ENCODE measurements around the gene CCDC88A. TPM values are rescaled to one million over a fixed set of nuclear protein-coding genes. Genes with fewer than 3 reads are reported as not detected.

The CCDC88A gene
- total RNA-seq, 1 donor from 2014 or later: 21.7 TPM

DNA sequence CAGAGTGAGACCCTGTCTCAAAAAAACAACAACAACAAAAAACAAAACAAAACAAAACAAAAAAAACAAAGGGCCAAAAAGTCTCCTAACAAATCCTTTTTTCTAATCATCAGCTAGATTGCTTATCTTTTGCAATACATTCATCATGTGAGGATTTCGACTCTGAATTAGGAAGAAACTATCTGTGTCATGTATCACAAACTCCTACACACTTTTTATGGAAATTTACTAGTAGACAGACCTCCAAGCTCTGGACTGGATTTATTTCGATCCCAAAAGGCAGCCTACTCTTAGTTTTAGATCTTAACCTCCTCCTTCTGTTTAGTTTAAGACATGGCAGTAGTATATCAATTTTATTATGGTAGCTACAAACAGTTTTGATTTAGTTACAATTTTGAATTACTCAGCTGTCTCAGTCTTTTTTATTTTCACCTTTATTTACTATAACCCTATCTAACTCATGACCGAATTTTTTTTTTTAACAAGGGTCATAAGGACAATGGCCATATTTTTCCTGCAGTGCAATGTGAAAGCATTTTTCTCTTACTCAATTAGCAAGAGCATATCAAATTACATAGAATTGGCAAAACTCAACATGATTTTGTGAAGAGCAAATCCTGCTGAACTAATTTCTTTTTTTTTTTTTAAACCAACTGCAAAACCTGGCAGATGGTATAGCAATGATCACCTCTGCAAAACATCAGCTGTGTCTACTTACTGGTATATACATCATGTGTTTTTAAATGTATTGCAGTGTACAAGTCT is 10.7 kb upstream of the CCDC88A start:
- DNase-seq: no peak
- no peaks in the 10 kb centered on the region for H3K36me3 ChIP-seq
- H3K4me3 ChIP-seq: no peak overlapping the region
- no peaks in the 10 kb centered on the region for H3K9me3 ChIP-seq (replicated peaks)
- TF ChIP-seq, protein P1, sequence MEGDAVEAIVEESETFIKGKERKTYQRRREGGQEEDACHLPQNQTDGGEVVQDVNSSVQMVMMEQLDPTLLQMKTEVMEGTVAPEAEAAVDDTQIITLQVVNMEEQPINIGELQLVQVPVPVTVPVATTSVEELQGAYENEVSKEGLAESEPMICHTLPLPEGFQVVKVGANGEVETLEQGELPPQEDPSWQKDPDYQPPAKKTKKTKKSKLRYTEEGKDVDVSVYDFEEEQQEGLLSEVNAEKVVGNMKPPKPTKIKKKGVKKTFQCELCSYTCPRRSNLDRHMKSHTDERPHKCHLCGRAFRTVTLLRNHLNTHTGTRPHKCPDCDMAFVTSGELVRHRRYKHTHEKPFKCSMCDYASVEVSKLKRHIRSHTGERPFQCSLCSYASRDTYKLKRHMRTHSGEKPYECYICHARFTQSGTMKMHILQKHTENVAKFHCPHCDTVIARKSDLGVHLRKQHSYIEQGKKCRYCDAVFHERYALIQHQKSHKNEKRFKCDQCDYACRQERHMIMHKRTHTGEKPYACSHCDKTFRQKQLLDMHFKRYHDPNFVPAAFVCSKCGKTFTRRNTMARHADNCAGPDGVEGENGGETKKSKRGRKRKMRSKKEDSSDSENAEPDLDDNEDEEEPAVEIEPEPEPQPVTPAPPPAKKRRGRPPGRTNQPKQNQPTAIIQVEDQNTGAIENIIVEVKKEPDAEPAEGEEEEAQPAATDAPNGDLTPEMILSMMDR (IDR thresholded peaks at IDR 0.05; ENCODE audit: borderline replicate concordance): no peak
- no peaks in the 10 kb centered on the region for H3K27me3 ChIP-seq (ENCODE audit: low read depth)
- intact Hi-C loops (cut with micrococcal nuclease): no loop called here
- H3K4me1 ChIP-seq: peaks cover 2% of the 10 kb centered on the region
- no peak overlapping the region for H3K27ac ChIP-seq (replicated peaks)

GRCh38 chr2:55428258-55428657 is 8.6 kb upstream of the CCDC88A start:
- intact Hi-C loops (cut with micrococcal nuclease): no loop called here
- Histone ChIP-seq H3K36me3 (no peaks in the 10 kb centered on the region), H3K9me3 (replicated peaks) (no peaks in the 10 kb centered on the region), H3K4me1 (peaks cover 2% of the 10 kb centered on the region), H3K27me3 (ENCODE audit: low read depth) (no peaks in the 10 kb centered on the region), H3K4me3 (no peak overlapping the region), H3K27ac (replicated peaks) (no peak overlapping the region)
- TF ChIP-seq, protein P1 (IDR thresholded peaks at IDR 0.05; ENCODE audit: borderline replicate concordance): no peak
- no peak for DNase-seq

- Histone ChIP-seq H3K36me3 (no peaks in the 10 kb centered on the region), H3K27me3 (ENCODE audit: low read depth) (no peaks in the 10 kb centered on the region), H3K27ac (replicated peaks) (no peak overlapping the region), H3K4me3 (no peak overlapping the region), H3K9me3 (replicated peaks) (no peaks in the 10 kb centered on the region), H3K4me1 (no peaks in the 10 kb centered on the region)
- intact Hi-C loops (cut with micrococcal nuclease): no loop called here
- TF ChIP-seq, protein P1 (IDR thresholded peaks at IDR 0.05; ENCODE audit: borderline replicate concordance): no peak
- no peak for DNase-seq
These were observed 5.8 kb upstream of the CCDC88A start for GRCh38 chr2:55425431-55425831.

DNA sequence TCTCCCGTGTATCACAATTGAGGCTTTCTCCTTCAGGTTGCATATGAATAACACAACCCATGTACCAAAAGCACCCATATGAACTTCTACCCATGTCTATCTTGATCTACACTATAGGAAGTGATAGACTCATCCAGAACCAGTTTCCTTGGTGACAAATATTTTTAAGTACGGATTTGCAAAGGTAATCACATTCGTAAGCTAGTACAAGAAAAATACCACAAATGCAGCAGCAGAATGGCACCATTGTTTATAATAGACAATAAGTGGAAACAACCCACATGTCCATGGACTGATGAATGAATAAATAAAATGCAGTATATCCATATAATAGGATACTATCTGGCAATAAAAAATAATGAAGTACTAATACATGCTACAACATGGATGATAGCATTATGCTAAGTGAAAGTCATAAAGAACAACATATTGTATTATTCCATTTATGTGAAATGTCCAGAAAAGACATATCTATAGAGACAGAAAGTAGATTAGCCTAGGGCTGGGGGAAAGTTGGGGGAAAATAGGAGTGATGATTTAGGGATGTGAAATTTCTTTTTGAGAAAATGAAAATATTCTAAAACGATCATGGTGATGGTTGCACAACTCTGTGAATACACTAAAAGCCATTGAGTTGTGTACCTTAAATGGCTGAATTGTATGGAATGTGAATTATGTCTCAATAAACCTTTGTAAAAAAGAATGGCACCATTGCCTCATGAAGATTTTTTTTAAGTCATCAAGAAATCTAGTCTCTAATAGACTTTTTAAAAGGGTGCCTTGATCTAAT is 3.4 kb upstream of the CCDC88A start:
- no peak for DNase-seq
- intact Hi-C loops (cut with micrococcal nuclease): no loop called here
- TF ChIP-seq, protein P1 (IDR thresholded peaks at IDR 0.05; ENCODE audit: borderline replicate concordance): no peak
- Histone ChIP-seq H3K4me3 (no peak overlapping the region), H3K4me1 (peaks cover 15% of the 10 kb centered on the region), H3K27ac (replicated peaks) (no peak overlapping the region), H3K36me3 (no peaks in the 10 kb centered on the region), H3K9me3 (replicated peaks) (no peaks in the 10 kb centered on the region), H3K27me3 (ENCODE audit: low read depth) (no peaks in the 10 kb centered on the region)

DNA sequence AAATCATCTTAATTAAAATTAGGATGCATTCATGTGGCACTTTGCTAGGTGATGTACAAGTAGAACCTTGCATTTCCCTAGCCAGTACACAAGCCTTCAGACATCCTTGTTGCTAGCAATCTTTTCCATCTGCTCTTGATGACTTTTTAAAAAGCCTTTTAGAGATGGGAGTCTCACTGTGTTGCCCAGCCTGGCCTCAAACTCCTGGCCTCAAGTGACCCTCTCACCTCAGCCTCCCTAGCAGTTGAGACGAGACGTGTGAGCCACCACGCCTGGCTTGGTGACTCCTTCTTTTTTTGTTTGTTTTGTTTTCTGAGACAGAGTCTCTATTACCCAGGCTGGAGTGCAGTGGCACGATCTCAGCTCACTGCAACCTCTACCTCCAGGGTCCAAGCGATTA is 1.7 kb upstream of the CCDC88A start:
- no peaks in the 10 kb centered on the region for H3K9me3 ChIP-seq (replicated peaks)
- no peak overlapping the region for H3K27ac ChIP-seq (replicated peaks)
- DNase-seq: no peak
- H3K4me3 ChIP-seq: no peak overlapping the region
- intact Hi-C loops (cut with micrococcal nuclease): no loop called here
- H3K36me3 ChIP-seq: no peaks in the 10 kb centered on the region
- H3K4me1 ChIP-seq: peaks cover 32% of the 10 kb centered on the region
- H3K27me3 ChIP-seq (ENCODE audit: low read depth): no peaks in the 10 kb centered on the region
- TF ChIP-seq, protein P1 (IDR thresholded peaks at IDR 0.05; ENCODE audit: borderline replicate concordance): no peak

All from left ventricle myocardium inferior (tissue), 1 donor.